ENCODE results near the gene MRPL42. TPM values are rescaled to one million over a fixed set of nuclear protein-coding genes. Genes with fewer than 3 reads are reported as not detected.

The MRPL42 gene
- total RNA-seq, 6 experiments from 2014 or later = 66.5 to 77.6 (median 73.9) TPM

DNA sequence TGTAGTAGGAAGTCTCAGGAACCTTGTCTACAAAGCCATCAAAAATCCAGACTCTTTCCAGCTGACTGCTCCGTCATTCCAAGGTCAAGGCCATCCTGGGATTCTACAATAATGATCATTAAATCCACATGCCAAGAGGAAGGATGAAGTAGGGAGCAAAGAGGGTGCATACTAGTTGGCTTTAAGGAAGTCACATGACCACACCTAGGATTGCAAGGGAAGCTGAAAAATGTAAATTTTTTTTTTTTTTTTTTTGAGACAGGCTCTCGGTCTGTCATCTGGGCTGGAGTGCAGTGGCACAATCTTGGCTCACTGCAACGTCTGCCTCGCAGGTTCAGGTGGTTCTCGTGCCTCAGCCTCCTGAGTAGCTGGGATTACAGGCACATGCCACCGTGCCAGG is 7.3 kb upstream of the MRPL42 start:
- no peaks in the 10 kb centered on the region for H3K4me1 Mint-ChIP-seq (ENCODE audit: low read depth)
- peaks cover 2% of the 10 kb centered on the region for H3K27me3 Mint-ChIP-seq (ENCODE audit: insufficient read depth)
- H3K4me3 Mint-ChIP-seq = no peak overlapping the region
- TF ChIP-seq, protein P1, sequence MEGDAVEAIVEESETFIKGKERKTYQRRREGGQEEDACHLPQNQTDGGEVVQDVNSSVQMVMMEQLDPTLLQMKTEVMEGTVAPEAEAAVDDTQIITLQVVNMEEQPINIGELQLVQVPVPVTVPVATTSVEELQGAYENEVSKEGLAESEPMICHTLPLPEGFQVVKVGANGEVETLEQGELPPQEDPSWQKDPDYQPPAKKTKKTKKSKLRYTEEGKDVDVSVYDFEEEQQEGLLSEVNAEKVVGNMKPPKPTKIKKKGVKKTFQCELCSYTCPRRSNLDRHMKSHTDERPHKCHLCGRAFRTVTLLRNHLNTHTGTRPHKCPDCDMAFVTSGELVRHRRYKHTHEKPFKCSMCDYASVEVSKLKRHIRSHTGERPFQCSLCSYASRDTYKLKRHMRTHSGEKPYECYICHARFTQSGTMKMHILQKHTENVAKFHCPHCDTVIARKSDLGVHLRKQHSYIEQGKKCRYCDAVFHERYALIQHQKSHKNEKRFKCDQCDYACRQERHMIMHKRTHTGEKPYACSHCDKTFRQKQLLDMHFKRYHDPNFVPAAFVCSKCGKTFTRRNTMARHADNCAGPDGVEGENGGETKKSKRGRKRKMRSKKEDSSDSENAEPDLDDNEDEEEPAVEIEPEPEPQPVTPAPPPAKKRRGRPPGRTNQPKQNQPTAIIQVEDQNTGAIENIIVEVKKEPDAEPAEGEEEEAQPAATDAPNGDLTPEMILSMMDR (IDR thresholded peaks at IDR 0.05) = no peak
- no peaks in the 10 kb centered on the region for H3K36me3 Mint-ChIP-seq (ENCODE audit: low read depth)
- DNase-seq = no peak
- H3K27ac Mint-ChIP-seq = no peak overlapping the region
- no peaks in the 10 kb centered on the region for H3K9me3 Mint-ChIP-seq

DNA sequence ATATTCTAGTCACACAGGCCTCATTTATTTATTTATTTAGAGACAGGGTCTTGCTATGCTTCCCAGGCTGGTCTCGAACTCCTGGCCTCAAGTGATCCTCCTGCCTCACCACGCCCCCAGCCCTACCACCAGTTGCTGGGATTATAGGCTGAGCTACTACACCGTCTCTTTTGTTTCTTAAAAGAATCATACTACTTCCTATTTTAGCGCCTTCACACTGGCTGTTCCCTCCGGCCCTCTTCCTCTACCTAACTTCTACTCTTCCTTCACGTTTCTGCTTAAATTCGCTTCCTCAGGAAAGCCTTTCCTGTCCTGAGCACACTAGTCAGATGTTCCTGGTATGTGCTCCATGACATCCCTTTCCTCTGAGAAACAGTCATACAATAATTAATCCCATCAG is 6.4 kb upstream of the MRPL42 start:
- no peak for DNase-seq
- Mint-ChIP-seq H3K36me3 (ENCODE audit: low read depth) (no peaks in the 10 kb centered on the region), H3K4me1 (ENCODE audit: low read depth) (no peaks in the 10 kb centered on the region), H3K4me3 (no peak overlapping the region), H3K27ac (no peak overlapping the region), H3K27me3 (ENCODE audit: insufficient read depth) (peaks cover 2% of the 10 kb centered on the region), H3K9me3 (no peaks in the 10 kb centered on the region)
- TF ChIP-seq, protein P1 (IDR thresholded peaks at IDR 0.05) = no peak

DNA sequence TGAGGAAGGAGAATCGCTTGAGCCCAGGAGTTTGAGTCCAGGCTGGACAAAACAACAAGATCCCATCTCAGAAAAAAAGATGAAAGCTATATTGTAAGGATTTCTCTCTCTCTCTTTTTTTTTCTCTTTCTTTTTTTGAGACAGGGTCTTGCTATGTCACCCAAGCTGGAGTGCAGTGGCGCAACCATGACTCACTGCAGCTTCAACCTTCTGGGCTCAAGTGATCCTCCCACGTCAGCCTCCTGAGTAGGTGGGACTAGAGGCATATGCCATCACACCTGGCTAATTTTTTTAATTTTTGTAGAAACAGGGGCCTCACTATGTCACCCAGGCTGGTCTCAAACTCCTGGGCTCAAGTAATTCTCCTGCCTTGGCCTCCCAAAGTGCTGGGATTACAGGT is 5.8 kb upstream of the MRPL42 start:
- TF ChIP-seq, protein P1 (IDR thresholded peaks at IDR 0.05) = no peak
- no peaks in the 10 kb centered on the region for H3K9me3 Mint-ChIP-seq
- H3K27me3 Mint-ChIP-seq (ENCODE audit: insufficient read depth) = peaks cover 2% of the 10 kb centered on the region
- DNase-seq = no peak
- no peak overlapping the region for H3K27ac Mint-ChIP-seq
- no peaks in the 10 kb centered on the region for H3K4me1 Mint-ChIP-seq (ENCODE audit: low read depth)
- no peak overlapping the region for H3K4me3 Mint-ChIP-seq
- H3K36me3 Mint-ChIP-seq (ENCODE audit: low read depth) = no peaks in the 10 kb centered on the region

DNA sequence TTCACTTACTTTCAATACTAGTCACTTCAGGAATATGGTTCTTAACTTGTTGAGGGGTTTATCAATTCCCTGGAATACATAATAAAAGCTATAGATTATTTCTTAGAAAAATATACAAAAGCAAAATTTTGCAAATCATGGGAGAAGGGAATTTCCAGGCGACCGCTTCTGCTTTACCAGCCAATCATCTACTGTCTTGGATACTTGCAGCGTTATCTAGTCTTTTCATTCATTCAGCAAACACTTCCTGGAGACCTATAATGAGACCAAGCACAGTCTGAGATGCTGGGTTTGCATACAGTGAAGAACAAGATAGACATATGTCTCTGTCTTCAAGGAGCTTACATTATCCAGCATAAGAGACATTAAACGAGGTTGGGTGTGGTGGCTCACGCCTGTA is 1.5 kb upstream of the MRPL42 start:
- Mint-ChIP-seq H3K4me1 (ENCODE audit: low read depth) (peaks cover 29% of the 10 kb centered on the region), H3K4me3 (no peak overlapping the region)

DNA sequence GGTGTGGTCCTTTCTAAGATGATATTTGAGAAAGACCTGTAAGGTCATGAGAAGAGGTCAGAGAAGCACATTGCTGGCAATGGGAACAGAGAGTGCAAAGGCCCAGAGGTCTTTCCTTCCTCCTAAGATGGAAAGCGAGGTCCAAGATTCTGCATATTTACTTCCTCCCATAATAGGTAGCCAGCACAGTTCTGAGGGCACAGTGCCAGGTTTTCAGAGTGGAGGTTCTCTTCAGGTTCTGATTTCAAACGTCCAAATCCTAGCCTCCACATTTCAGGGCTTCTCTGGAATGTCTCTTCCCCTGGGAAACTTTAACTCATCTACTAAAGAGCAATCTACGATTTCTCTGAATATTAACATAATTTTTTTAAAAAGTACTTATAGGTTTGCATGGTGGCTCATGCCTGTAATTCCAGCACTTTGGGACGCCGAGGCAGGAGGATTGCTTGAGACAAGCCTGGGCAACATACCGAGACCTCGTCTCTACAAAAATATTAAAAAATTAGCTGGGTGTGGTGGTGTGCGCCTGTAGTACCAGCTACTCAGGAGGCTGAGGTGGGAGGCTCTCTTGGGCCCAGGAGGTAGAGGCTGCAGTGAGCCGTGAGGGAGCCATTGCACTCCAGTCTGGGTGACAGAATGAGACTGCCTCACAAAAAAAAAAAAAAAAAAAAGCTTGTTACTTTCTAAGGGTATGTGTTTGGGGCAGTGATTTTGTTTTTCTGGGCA is 526 bp upstream of the MRPL42 start:
- TF ChIP-seq, protein P1 (IDR thresholded peaks at IDR 0.05) = no peak
- DNase-seq = no peak
- Mint-ChIP-seq H3K27me3 (ENCODE audit: insufficient read depth) (peaks cover 4% of the 10 kb centered on the region), H3K27ac (peak overlapping the region; percentile 94; the same call in 1 of the 2 replicates), H3K4me3 (peak overlapping the region; percentile 99), H3K4me1 (ENCODE audit: low read depth) (peaks cover 29% of the 10 kb centered on the region), H3K36me3 (ENCODE audit: low read depth) (peaks cover 8% of the 10 kb centered on the region), H3K9me3 (no peaks in the 10 kb centered on the region)

More for the DNA sequence above, 1.5 kb upstream of the MRPL42 start:
- Mint-ChIP-seq H3K27ac (0 out of 2 replicates have a peak overlapping the region, but pooled peaks have one; percentile 17), H3K27me3 (ENCODE audit: insufficient read depth) (peaks cover 4% of the 10 kb centered on the region), H3K9me3 (no peaks in the 10 kb centered on the region), H3K36me3 (ENCODE audit: low read depth) (peaks cover 7% of the 10 kb centered on the region)
- no peak for DNase-seq
- TF ChIP-seq, protein P1 (IDR thresholded peaks at IDR 0.05) = no peak

Measured in HFFc6 (cell line).